HG03342 (cell line): ENCODE measurements around the gene PHC2.

Experiments used
- ATAC-seq: cut with Tn5 transposase; IDR thresholded peaks from one replicate; pipeline ENCODE4 v1.9.1; 2021; ENCODE audit warnings: mild to moderate bottlenecking, moderate library complexity; ENCODE audit not compliant: unreplicated experiment

PHC2 gene

DNA sequence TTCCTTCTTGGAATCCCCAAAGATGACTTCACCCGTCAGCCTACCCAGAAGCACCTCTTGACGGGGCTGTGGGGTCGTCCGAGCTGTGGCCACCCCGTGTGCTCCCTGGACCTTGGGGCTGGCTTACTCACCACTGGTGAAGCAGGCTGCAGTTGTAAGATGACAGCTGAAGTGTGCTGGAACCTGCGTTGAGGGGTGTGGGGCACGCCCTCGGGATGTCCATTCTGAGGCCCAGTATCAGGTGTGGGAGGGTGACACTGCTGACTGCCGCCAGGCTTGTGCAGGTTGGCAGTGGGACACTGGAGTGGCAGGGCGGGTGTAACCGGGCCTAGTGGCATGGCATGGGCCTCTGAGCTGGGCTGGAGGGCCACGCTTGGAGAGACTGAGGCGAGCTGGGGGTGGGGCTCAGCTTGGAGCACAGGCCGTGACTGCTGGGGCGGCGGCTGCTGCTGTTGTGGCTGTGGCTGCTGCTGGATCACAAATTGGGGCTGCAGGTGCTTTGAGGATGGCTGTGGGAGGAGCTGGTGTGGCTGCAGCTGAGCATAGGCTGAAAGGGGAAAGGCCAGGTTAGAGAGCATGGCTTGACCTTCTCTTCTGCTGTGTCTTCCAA, 76.1 kb downstream of the PHC2 start:
- ATAC-seq = no peak

- no peak for ATAC-seq
Observed at GRCh38 chr1:33353531-33353930, 77.4 kb downstream of the PHC2 start.

GRCh38 chr1:33351281-33351660, 79.6 kb downstream of the PHC2 start:
- no peak for ATAC-seq

DNA sequence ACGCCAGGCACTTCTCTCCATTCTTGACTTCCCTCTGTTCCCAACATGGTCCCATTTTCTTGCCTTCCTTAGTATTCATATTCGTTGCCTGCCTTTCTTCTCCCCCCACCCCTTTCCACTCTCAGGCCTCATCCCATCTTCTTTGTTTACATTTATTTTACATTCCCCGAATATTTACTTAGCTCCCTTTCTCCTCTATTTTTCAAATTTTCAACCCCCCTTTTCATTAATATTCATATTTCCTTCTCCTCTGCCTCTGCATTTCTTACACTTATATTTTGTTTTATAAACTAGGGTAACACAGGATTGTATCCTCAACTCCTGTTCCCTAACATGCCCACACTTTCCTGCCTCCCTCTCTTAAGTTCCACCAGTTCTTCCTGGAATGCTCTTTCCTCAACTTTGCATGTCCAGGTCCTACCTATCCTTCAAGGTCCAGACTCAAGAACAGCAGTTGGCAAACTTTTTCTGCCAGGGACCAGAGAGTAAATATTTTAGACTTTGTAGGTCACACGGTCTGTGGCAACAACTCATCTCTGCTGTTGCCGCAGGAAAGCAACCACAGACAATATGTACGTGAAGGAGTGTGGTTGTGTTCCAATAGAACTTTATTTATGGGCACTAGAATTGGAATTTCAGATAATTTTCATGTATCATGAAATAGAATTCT, 80.1 kb downstream of the PHC2 start:
- ATAC-seq = no peak

GRCh38 chr1:33349778-33350610, 80.9 kb downstream of the PHC2 start:
- ATAC-seq = peak; percentile 70

- ATAC-seq = peak; percentile 27
Observed at GRCh38 chr1:33349081-33349759, 81.7 kb downstream of the PHC2 start.

GRCh38 chr1:33348676-33349080, 82.2 kb downstream of the PHC2 start:
- ATAC-seq = no peak

DNA sequence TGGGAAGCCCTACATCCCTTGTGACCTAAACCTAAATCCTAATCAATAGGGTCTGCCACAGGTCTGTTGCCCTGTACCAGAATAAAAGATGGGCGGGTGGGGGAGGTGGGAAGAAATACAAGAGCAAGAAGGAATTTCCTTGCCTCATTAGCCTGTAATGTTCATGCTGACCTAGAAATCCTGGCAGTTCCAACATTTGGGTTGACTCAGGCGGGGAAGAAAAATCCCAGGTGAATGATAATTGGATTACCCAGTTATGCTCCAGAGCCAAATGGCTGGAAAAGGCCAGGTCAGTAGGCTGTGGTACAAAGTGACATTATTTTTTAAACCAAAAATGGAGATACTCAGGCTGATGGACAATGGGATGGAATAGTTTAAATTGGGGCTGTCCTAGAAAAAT, 82.7 kb downstream of the PHC2 start:
- no peak for ATAC-seq

DNA sequence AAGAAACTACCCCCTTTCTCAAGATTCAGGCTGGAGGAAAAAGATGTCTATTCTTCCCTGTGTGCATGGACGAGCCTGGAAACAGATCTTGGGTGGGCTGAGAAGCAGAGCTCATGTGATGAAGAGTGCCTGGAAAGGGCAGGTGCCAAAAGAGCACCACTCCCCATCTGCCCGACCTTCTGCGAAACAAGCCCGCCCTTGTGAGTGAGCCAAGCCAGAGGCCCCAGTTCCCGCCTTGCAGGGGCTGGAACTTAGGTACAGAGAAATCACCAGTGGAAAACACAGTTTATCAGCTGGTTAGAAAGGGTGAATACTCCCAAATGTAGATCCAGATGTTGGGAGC, 83.3 kb downstream of the PHC2 start:
- no peak for ATAC-seq

DNA sequence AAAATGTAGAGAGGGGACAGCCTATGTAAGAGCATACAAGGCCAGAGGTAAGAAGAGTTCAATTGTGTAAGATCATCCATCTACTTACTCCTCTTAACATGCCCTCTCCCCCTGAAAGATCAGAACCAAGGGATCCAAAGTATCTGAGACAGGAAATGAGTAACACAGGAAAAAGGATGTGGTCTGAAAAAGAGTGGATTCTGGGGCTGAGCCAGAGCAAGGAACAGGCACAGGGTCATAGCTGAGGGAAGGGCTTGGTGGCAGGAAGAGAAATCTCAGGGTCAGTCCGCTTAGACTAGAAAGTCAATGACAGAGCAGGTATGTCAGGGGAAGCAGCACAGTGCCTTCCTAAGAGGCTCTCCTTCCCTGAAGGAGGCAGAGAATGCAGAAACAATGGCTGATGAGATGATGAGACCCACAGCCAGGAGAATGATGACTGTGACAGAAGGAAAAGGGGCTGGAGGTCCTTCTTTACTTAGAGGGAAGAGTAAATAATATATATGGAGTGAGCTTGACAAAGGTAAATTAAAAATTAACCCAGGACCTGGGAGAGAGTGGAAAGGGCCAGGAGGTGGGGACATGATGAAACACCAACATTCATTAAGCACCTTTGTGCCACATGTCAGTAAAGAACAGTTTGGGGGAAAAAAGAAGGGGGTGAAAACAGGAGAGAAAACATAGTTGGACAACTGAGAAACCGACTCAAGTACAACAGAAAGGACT, 83.8 kb downstream of the PHC2 start:
- ATAC-seq = no peak

GRCh38 chr1:33346533-33346926, 84.4 kb downstream of the PHC2 start:
- no peak for ATAC-seq

GRCh38 chr1:33344896-33345560, 85.9 kb downstream of the PHC2 start:
- ATAC-seq = no peak

DNA sequence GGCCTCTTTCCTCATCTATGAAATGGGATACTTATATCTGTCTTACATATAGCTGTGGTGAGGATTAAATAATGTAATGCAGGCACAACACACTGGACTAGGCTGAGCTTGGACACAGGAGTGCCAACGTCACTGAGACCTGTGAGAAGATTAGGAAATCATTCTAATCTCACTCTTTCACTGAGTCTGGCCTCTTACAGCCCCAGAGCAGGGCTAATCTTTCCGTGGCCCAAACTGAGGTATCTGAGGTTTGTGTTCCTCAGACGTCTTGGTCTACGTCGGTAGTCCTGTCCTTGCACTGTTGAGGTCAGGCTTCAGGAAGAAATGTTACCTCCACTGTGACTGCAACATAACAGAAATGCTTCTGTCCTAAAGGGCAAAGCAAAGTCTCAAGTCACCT, 87.4 kb downstream of the PHC2 start:
- no peak for ATAC-seq

DNA sequence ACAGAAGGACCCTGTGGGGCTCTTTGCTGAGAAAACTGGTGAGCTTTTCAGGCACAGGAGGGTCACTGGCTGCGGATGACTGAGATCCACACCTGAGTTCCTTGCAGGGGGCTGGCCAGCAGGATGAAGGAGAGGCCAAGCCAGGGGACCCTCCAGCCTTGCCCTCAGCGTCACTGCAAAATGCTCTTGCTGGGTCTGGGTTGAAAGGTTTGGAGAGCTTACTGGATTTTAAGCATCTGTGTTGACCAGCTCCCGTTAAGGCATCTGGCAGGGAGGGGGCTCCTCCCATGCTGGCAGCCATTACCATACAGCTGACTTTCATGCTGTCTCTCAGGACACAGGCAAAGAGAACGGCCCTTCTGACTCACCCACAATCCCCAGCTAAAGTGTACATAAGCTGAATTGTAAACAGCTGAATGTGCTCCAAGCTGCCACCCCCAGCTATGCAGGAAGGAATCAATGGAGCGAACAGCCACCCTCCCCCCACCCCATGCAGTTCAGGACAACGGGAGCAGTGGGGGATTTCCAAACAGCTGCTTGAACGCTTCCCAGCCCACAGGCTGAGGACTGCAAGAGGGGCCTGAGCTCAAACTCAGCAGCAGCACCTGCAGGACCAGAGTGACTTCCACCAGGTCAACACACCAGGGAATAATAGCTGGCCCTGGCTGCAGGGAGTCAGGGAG, 88.7 kb downstream of the PHC2 start:
- ATAC-seq = no peak

DNA sequence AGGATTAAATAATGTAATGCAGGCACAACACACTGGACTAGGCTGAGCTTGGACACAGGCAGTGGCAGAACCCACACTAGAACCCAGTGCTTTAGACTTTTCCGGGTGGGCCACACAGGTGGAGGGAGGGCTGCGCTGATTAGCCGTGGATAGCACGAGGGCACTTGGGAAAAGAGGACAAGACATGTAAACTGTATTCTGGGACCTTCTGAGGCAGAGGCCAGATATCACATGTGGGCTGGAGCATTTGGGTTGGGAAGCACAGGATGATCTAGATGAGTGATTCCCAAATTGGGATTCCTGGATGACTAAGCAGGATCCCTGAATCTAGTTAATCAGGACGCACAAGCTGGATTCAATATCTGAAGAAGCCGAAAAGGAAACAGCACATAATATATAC, 89.7 kb downstream of the PHC2 start:
- ATAC-seq = no peak

DNA sequence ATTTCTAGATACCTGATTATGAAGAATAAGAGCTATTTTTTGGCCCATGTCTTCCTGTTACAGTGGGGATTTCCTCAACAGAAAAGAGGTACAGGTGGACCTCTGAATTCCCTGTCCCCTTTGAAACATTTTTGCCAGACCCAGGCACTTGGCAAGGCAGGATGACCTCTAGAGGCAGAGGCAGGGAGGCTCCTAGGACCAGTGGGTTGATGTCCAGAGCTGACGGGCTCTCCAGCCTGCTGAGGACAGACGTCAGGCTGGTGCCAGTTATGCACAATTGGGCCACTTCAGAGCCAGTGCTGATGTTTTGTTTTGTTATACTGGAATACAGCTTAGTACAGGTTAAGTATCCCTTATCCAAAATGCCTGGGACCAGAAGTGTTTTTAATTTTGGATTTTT, 91.5 kb downstream of the PHC2 start:
- ATAC-seq = no peak

GRCh38 chr1:33338440-33339211, 92.3 kb downstream of the PHC2 start:
- ATAC-seq = no peak

DNA sequence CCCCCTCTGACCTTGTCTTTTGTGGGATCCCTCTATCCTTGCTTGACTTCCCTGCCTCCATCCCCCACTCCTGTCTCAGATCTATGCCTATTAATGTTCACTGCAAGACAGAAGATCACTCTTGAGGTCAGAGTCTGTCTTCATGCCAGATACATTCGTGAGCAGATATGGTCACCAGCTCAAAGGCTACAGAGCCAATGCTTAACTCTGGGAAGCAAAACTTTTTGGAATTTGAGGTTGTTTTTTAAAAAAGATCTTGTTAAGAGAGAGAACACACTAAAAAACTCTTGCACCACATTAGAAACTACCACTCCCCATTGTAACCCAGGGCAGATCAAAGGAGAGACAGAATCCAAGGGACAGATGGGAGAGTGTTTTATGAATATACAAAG, 92.9 kb downstream of the PHC2 start:
- no peak for ATAC-seq

GRCh38 chr1:33337441-33337840, 93.5 kb downstream of the PHC2 start:
- ATAC-seq = no peak
